GM18526 (cell line): Measurements from ENCODE around the gene KAZN.

Source experiments
- POLR2A ChIP-seq: IDR thresholded peaks from 3 replicates; pipeline ENCODE4 v1.6.1; 2011; ENCODE audit not compliant: insufficient read length; ENCODE audit errors: extremely low read depth

The KAZN gene

DNA sequence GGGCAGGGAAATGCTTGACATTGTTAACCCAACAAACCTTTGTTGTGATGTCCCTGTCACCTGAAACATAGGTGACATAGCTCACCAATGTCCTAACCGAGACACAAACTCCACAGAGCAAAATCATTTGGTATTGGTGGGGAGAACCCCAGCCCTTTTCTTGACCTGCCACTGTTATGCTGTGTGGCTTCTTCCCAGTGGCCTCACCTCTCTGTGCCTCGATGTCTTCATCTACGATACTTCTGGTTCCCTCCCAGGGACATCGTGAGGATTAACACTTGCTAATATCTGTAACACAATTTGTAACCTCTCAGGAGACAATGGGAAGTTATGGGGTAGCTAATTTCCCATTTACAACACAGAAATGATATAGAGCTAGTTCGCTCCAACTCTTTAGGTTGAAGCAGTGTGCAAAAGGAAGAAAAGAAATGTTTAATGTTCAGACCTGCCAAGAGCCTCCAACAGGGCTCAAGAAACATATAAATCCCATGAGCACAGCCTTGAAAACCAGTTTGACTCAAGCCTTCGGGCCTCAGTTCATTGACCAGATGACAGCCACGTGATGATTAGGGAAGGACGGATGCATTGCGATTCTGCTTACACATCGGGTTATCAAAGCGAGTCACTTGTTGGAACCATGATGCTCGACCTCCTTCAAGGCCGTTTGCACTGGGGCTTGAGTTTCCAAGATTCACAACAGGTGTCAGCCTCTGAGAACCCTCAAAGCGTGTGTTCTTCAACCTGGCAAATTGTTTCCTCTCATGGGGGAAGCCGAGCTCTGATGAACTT is 517.3 kb downstream of the KAZN start:
- no peak for TF ChIP-seq POLR2A

DNA sequence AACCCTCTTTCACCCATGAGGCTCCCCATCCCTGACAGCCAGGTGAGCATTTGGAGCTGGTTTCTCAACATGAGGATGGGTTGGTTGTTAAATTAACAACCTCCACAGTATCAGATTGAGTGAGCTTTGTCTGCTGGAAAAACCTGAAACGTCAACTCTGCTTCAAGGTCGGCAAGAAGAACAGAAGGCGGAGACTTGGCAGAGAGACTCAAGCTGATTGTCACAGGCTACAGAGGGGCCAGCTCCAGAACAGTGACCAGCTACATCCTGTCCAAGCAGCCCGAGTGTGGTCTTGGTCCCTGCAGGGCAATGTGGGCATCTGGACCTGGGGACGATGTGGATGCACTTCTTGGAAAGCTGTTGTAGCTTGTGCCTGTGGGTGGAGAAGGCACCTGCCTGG is 518.5 kb downstream of the KAZN start:
- TF ChIP-seq POLR2A, result no peak

DNA sequence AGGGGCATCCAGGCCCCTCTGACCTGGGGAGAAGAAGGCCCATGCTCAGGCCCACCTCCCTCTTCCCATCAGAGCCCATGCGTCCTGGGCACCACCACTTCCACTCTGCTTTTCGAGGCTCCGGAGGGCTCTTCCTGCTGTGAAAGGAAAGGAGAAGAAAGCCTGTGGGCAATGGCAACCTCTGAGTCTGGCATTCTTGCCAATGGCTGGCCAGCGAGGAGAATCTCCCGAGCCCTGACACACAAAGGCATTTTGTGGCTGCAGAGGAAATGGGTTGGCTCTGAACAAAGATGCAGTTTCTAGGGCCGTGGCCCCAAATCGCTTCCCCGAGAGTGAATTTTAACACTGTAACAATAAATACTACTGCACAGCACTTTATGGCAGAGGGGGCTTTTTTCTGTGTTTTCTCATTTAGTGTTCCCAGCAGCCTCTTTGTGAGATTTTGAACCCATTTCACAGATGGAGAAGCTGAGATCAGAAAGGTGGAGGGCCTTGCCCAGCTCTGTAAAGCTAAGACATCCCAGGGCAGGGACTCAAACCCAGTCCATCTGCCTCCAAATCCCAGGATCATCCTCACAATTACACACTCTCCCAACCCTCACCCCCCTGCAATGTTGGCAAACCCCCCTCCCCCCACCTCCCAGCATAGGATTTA is 519.3 kb downstream of the KAZN start:
- no peak for TF ChIP-seq POLR2A

DNA sequence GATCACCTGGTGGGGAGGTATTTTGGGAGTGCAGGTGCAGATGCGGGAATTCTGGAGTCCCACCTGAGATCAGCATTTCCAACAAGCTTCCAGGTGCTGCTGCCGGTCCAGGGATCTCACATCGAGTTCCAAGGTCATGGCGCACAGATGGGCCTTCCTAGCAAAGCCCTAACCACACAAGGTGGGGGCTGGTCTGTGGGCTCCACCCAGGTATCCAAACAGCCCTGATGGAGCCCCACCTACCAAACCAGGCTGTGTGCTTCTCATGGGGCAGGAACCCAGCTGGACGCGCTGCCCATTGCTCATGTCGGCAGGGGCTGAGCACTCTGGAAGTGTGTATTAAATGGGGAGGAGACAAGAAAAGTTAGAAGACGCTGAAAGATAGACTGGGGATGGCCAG is 520.1 kb downstream of the KAZN start:
- TF ChIP-seq POLR2A, result no peak

DNA sequence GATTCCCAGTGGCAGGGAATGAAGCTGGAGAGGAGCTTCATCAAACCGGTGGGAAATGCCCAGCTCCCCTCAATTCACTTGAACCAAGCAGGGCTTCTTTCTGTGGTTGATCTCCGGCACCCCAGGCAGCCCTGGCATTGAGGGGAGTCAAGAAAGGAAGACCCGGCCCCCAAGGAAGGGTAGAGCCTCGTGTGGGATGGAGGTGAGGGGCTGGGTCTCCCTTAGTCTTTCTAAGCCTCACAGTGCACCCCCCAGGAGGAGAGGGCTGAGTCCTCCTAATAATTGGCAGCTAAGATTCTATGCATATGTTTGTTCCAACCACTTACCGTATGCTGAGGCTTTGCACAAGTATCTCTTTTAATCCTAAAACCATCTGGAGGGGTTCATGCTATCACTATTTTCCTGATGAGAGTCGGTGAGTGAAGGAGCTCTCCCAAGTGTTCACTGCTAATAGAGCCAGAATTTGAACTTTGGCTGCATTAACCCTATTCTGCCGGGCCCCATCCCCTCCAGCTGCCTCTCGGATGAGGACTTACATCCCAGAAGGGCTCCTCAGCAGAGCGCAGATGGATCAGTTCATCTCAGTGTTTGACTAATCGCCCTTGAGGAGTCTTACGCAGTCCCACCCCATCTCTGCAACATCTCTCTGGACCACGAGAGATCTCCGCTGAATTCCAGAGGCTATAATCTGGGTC is 521.9 kb downstream of the KAZN start:
- no peak for TF ChIP-seq POLR2A

DNA sequence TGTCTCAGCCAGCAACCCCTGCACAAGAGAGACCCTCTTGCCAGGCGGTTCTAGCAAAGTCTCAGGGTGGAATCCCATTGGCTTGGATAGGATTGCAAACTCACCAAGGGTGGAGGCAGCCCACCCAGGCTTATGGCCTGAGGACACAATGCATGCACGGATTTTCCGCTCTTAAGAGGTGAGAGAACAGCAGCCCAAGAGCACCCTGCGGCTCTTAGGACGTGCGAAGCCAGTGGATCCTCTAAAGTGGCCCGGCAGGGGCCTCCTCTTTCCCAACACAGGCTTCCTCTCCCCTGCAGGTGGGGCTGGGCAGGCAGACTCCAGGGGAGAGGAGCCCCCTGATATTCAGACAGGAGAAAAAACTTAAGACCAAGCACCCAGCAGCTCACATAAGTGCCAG is 523.8 kb downstream of the KAZN start:
- no peak for TF ChIP-seq POLR2A

DNA sequence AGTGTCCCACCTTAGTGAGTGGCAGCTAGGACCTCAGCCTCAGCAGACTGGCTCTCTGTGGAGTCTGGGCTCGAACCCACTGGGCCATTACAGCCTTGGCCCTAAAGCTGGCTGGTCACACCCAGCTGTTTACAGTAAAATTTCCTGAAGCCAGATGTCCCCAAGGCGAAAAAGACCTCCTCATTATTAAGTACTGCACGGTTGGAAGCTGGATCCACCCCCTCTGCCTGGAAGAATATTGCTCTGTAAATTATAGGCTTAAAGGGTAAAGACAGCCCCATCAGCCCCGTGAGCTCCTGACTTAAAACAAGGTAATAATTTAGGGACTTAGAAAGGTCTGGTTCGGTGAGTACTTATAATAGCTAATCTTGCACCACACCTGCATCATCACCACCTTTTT is 524.8 kb downstream of the KAZN start:
- TF ChIP-seq POLR2A, result no peak

DNA sequence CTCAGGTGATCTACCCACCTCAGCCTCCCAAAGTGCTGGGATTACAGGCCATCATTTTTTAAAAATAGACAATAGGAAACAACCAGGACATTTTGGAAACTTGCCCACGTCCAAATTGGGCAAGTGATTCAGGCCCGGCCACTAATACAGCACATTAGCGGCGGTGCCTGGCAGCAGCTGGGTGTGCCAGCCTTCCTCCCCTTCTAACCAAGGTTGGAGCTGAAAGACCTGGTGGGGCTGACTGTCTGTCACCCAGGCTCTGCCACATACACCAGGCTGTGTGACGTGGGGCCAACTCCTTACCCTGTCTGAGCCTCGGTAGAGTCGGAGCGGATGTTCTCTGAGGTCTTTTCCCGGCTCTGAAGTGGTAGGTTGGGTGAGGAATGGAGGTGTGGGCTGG is 525.4 kb downstream of the KAZN start:
- no peak for TF ChIP-seq POLR2A

DNA sequence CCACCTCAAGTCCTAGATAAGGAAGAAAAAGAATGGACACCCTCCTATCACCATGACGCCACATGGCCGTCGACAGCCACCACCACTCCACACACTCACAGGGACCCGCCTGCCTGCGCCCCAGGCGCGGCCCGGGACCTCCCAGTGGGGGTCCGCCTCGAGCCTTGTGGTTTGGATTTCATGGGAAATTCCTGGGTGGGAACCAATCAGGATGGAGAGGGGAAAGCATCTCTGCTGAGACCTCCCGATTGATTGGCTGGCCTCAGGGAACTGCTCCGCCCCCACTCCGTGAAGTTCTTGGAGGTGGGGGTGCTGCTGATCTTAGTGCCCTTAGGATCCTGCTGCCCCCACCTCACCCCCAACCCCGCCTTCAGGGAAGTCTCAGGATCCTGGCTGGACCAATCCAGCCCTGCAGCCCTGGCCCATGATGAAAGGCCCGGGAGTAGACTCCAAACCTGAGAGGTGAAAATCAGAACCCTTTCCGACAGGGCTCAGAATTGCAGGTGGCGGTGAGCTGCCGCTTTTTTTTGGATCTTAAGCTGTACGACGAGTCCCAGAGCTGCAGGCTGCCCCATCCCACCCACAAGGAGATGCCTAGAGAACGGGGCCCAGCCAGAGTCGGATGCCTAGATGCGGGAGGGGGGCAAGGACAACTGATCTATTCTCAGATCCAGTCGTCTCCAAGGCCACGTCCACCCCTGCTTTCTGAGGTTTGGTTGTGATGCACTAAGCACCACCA is 526.0 kb downstream of the KAZN start:
- no peak for TF ChIP-seq POLR2A

DNA sequence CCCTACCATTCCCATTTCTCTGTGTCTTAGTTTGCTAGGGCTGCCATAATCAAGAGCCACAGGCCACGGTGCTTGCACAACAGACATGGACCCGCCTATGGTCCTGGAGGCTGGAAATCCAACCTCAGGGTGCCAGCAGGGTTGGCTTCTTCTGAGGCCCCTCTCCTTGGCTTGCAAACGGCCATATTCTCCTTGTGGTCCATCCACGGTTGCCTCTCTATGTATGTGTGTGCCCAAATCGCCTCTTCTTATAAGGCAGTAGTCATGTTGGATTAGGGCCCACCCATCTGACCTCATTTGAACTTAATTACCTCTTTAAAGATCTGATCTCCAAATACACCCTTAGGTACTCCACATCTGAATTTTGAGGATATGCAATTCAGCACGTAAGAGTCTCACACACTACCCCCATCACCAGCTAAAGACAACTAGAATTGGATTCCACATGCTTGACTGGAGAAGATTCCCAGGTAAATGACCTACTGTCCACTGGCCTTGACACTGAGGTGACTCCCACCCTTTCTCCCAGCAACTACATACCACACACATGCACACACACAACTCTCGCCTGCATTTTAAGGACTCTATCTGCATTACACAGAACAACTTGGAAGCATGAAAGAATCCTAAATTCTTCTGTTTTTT is 526.7 kb downstream of the KAZN start:
- TF ChIP-seq POLR2A, result no peak

DNA sequence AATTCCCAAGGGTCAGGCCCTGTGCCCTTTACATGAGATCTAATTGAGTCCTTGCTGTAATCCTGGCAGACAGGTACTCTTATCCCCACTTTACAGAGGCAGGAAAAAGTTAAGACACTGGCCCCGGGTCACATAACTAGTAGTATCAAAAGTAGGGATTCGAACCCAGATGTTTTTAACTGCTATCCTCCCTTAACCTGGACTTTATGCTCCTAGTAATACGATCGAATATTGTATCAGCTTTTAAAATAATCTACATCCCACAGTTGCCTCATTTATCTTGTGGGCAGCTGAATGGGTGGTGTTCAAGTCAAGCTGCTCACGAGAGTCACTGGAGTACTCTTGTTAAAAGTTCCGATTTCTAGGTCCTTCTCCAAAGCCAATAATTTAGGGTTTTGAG is 529.6 kb downstream of the KAZN start:
- TF ChIP-seq POLR2A, result no peak

DNA sequence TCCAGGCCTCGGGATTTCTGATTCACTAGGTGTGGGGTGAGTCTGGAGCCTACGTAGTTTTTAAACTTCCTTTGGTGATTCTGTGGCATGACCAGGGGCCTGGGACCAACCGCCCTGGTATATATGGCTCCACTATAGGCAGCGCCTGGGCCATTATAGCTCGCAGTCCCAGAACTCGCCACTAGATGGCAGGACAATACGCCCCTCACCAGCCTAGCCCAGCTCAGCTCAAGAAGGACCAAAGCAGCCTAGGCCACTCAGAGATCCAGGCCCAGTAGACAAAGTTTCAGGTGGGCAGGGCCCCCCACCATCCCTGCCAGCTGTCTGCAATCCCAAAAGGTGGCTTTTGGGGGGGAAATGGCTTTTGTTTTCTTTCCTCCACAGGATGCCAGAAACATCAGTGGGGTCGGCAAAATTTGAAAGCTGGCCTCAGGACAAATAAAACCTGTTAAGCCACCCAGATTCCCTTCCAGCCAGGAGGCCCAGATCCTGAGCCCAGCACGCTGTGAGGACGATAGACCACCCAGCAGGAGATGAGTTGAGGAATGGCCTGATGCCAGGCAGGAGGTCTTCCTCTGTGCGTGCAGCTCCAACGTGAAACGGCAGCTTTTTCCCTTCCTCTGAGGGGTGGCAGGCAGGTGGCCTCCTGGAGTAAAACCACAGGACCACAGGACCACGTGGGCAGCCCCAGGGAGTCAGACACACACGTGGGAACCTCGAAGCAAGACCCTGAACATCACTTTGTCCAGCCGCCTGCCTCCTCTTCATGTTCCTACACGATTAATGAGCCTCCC is 530.2 kb downstream of the KAZN start:
- no peak for TF ChIP-seq POLR2A

DNA sequence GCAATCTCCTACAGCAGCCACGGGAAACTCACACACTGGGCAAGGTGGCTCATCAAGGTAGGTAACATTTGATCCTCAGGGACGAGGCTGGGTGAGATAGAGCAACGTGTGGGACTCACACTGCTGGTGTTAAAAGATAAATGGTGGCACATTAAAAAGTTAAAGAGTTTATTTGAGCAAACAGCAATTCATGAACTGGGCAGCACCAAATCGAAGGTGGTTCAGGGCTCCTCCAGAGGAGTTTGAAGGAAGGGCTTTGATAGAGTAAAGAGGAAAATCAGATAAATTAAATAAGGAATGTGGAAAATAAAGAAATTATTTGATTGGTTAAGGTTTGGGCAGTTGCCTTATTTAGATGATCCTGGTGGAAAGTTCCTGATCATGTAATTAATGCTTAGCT is 531.5 kb downstream of the KAZN start:
- no peak for TF ChIP-seq POLR2A

DNA sequence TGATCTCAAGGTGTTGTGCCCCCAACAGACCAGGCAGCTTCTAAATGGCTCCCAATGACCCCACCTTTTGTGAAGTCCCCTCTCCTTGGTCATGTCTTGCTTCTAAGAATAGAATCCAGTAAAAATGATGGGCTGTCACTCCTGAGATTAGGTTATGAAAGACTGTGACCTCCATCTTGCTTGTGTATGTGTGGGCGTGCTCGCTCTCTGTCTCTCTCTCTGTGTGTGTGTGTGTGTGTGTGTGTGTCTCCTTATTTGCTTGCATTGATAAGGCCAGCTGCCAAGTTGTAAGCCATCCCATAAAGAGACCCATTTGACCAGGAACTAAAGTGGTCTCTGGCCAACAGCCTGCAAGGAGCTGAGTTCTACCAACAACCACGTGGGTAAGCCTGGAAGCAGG is 532.1 kb downstream of the KAZN start:
- TF ChIP-seq POLR2A, result no peak
